Fibroblast of peridontal ligament (primary cell): Measurements from ENCODE around the gene ZNF385B.

Source experiments
- DNase-seq: peaks from one replicate; pipeline ENCODE4 v3.0.0-alpha.2; 2010; ENCODE audit errors: extremely low read depth

Gene ZNF385B

GRCh38 chr2:179588486-179589145 lies 272.8 kb downstream of the ZNF385B start:
- no peak for DNase-seq

- no peak for DNase-seq
These were observed 276.7 kb downstream of the ZNF385B start for GRCh38 chr2:179584760-179585159.

- DNase-seq = no peak
These were observed 279.8 kb downstream of the ZNF385B start for GRCh38 chr2:179581605-179582004.

GRCh38 chr2:179580378-179581146 lies 280.9 kb downstream of the ZNF385B start:
- no peak for DNase-seq

GRCh38 chr2:179579800-179580199 lies 281.6 kb downstream of the ZNF385B start:
- DNase-seq = no peak

- no peak for DNase-seq
These were observed 283.1 kb downstream of the ZNF385B start for GRCh38 chr2:179578171-179578916.

GRCh38 chr2:179574061-179574519 lies 287.3 kb downstream of the ZNF385B start:
- no peak for DNase-seq

- no peak for DNase-seq
These were observed 288.9 kb downstream of the ZNF385B start for GRCh38 chr2:179572544-179572943.

- no peak for DNase-seq
These were observed 289.7 kb downstream of the ZNF385B start for GRCh38 chr2:179571721-179572120.

GRCh38 chr2:179571252-179571651 lies 290.2 kb downstream of the ZNF385B start:
- no peak for DNase-seq

GRCh38 chr2:179569831-179570233 lies 291.6 kb downstream of the ZNF385B start:
- peak; percentile 81 for DNase-seq

- DNase-seq = no peak
These were observed 295.6 kb downstream of the ZNF385B start for GRCh38 chr2:179565807-179566206.

- peak; percentile 17 for DNase-seq
These were observed 299.0 kb downstream of the ZNF385B start for GRCh38 chr2:179562330-179562885.

- DNase-seq = no peak
These were observed 299.7 kb downstream of the ZNF385B start for GRCh38 chr2:179561702-179562101.

GRCh38 chr2:179560257-179560735 lies 301.1 kb downstream of the ZNF385B start:
- DNase-seq = no peak

GRCh38 chr2:179559108-179559806 lies 302.2 kb downstream of the ZNF385B start:
- DNase-seq = no peak

GRCh38 chr2:179558010-179558934 lies 303.1 kb downstream of the ZNF385B start:
- DNase-seq = no peak

- no peak for DNase-seq
These were observed 305.0 kb downstream of the ZNF385B start for GRCh38 chr2:179556425-179556824.

GRCh38 chr2:179555691-179556283 lies 305.6 kb downstream of the ZNF385B start:
- DNase-seq = no peak
